Naive B cell (primary cell): ENCODE data around the gene FBXL5. TPM values are rescaled to one million over a fixed set of nuclear protein-coding genes. Genes with fewer than 3 reads are reported as not detected.
A peak's percentile ranks its signal among the peaks of the same experiment; 100 is the strongest.

Experiments used
- ATAC-seq, 2 donors: fragments of 150-1000 bp; cut with Tn5 transposase; 2 replicates each; pipeline ENCODE4 v1.10.0; 2021; ENCODE audit warnings: low read depth in 2 of 2, mild to moderate bottlenecking in 2 of 2, moderate library complexity in 2 of 2
- DNase-seq: peaks from one replicate; pipeline ENCODE4 v3.0.0; 2022
- H3K27ac Mint-ChIP-seq, 6 donors: one replicate each; pipeline ENCODE4 v1.8.0; 2020 to 2022; ENCODE audit warnings: mild to moderate bottlenecking in 6 of 6, mixed read lengths in 6 of 6, moderate library complexity in 5 of 6, inconsistent platforms in 2 of 6
- H3K27me3 Mint-ChIP-seq, 3 donors: one replicate each; pipeline ENCODE4 v1.8.0; 2021 to 2022; ENCODE audit warnings: mixed read lengths in 3 of 3, mild to moderate bottlenecking in 1 of 3
- H3K36me3 Mint-ChIP-seq, 2 donors: one replicate each; pipeline ENCODE4 v1.8.0; 2020 to 2022; ENCODE audit warnings: mixed read lengths in 2 of 2, inconsistent platforms in 1 of 2, mild to moderate bottlenecking in 1 of 2
- H3K4me1 Mint-ChIP-seq, 3 donors: one replicate each; pipeline ENCODE4 v1.8.0; 2020 to 2022; ENCODE audit warnings: mixed read lengths in 3 of 3, inconsistent platforms in 1 of 3, mild to moderate bottlenecking in 1 of 3, moderate library complexity in 1 of 3
- H3K4me3 Mint-ChIP-seq, 8 donors: one replicate each; pipeline ENCODE4 v1.8.0; 2020 to 2022; ENCODE audit warnings: mild to moderate bottlenecking in 8 of 8, mixed read lengths in 8 of 8, moderate library complexity in 8 of 8, inconsistent platforms in 2 of 8
- H3K9me3 Mint-ChIP-seq, 7 donors: one replicate each; pipeline ENCODE4 v1.8.0; 2020 to 2022; ENCODE audit warnings: mixed read lengths in 7 of 7, mild to moderate bottlenecking in 5 of 7, inconsistent platforms in 2 of 7, moderate library complexity in 1 of 7
- polyA plus RNA-seq, 6 donors: library from polyadenylated mRNA; unstranded; fragments of 300-500 nt; fragmentation: Illumina TruSeq; gene quantifications; one replicate each; pipeline ENCODE4 v1.2.3, GENCODE V29; 2021; ENCODE audit warnings: low read depth in 6 of 6

Gene FBXL5, protein sequence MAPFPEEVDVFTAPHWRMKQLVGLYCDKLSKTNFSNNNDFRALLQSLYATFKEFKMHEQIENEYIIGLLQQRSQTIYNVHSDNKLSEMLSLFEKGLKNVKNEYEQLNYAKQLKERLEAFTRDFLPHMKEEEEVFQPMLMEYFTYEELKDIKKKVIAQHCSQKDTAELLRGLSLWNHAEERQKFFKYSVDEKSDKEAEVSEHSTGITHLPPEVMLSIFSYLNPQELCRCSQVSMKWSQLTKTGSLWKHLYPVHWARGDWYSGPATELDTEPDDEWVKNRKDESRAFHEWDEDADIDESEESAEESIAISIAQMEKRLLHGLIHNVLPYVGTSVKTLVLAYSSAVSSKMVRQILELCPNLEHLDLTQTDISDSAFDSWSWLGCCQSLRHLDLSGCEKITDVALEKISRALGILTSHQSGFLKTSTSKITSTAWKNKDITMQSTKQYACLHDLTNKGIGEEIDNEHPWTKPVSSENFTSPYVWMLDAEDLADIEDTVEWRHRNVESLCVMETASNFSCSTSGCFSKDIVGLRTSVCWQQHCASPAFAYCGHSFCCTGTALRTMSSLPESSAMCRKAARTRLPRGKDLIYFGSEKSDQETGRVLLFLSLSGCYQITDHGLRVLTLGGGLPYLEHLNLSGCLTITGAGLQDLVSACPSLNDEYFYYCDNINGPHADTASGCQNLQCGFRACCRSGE
- polyA plus RNA-seq, result 100 to 1,000 TPM in 5 of 6 donors, 10 to 100 TPM in 1; 97.0 to 172 (median 108) TPM

GRCh38 chr4:15655223-15656037, at the start of gene FBXL5:
Gene FBXL5, minus strand, starts transcription at chr4:15655357. Its CDS starts 70 bp downstream, at chr4:15655287.
- ATAC-seq, result peak; percentile 81 to 83
- DNase-seq, result peak; percentile 88
- H3K9me3 Mint-ChIP-seq, result no peaks in the 10 kb centered on the region
- no peaks in the 10 kb centered on the region for H3K36me3 Mint-ChIP-seq
- H3K4me3 Mint-ChIP-seq, result peak within 1 kb of the TSS; percentile 96 to 99 (median 98)
- H3K27ac Mint-ChIP-seq, result peak within 1 kb of the TSS; percentile 91 to 99 (median 98)
- H3K27me3 Mint-ChIP-seq, result no peaks in the 10 kb centered on the region
- peaks cover 25 to 43% (median 34%) of the 10 kb centered on the region in 3 donors for H3K4me1 Mint-ChIP-seq

DNA sequence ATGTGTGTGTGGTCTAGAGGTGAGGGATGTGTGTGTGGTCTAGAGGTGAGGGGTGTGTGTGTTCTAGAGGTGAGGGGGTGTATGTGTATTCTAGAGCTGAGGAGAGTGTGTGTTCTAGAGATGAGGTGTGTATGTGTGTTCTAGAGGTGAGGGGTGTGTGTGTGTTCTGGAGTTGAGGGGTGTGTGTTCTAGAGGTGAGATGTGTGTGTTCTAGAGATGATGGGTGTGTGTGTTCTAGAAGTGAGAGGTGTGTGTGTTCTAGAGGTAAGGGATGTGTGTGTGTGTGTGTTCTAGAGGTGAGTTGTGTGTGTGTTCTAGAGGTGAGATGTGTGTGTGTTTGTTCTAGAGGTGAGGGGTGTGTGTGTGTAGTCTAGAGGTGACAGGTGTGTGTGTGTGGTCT, 49.0 kb upstream of the FBXL5 start:
- Mint-ChIP-seq H3K9me3 (peaks cover 0 to 9% (median 5%) of the 10 kb centered on the region in 7 donors), H3K4me3 (peak overlapping the region in 4 of 8 donors; percentile 77 to 92 (median 92)), H3K27me3 (peaks cover 4 to 20% (median 5%) of the 10 kb centered on the region in 3 donors), H3K36me3 (peaks cover 0 to 5% of the 10 kb centered on the region in 2 donors), H3K27ac (no peak overlapping the region), H3K4me1 (peaks cover 5 to 12% (median 11%) of the 10 kb centered on the region in 3 donors)
- no peak for DNase-seq
- ATAC-seq, result no peak

DNA sequence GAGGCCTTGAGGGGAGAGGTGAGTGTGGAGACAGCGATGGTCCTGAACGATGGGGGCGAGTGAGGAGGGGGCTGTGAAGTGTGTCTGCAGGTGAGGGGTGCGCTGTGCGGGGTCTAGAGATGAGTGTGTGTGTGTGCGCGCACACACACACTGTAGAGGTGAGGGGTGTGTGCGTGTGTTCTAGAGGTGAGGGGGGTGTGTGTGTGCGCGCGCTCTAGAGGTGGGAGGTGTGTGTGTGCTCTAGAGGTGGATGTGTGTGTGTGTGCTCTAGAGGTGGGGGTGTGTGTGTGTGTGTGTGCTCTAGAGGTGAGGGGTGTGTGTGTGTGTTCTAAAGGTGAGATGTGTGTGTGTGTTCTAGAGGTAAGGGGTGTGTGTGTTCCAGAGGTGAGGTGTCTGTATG, 48.3 kb upstream of the FBXL5 start:
- H3K27me3 Mint-ChIP-seq, result peaks cover 4 to 23% (median 5%) of the 10 kb centered on the region in 3 donors
- peaks cover 5 to 12% (median 11%) of the 10 kb centered on the region in 3 donors for H3K4me1 Mint-ChIP-seq
- H3K4me3 Mint-ChIP-seq, result peak overlapping the region; percentile 77 to 93 (median 89)
- H3K9me3 Mint-ChIP-seq, result peaks cover 0 to 14% (median 8%) of the 10 kb centered on the region in 7 donors
- DNase-seq (no peak), ATAC-seq (no peak)
- peaks cover 0 to 5% of the 10 kb centered on the region in 2 donors for H3K36me3 Mint-ChIP-seq
- H3K27ac Mint-ChIP-seq, result peak overlapping the region in 1 of 6 donors; percentile 46

GRCh38 chr4:15702941-15703403, 47.8 kb upstream of the FBXL5 start, which contains the start of gene BST1:
Gene BST1, plus strand, starts transcription at chr4:15703065. Its CDS starts 80 bp downstream, at chr4:15703145.
- ATAC-seq (peak; percentile 96 to 97), DNase-seq (peak; percentile 65)
- H3K9me3 Mint-ChIP-seq, result peaks cover 0 to 14% (median 8%) of the 10 kb centered on the region in 7 donors
- peak within 1 kb of the TSS in 4 of 6 donors; percentile 41 to 74 (median 60) for H3K27ac Mint-ChIP-seq
- H3K4me3 Mint-ChIP-seq, result peak within 1 kb of the TSS; percentile 83 to 93 (median 92)
- H3K27me3 Mint-ChIP-seq, result peaks cover 4 to 23% (median 5%) of the 10 kb centered on the region in 3 donors
- H3K36me3 Mint-ChIP-seq, result peaks cover 0 to 5% of the 10 kb centered on the region in 2 donors
- peaks cover 5 to 12% (median 11%) of the 10 kb centered on the region in 3 donors for H3K4me1 Mint-ChIP-seq

- no peak for DNase-seq
- H3K4me1 Mint-ChIP-seq, result peaks cover 0 to 4% (median 0%) of the 10 kb centered on the region in 3 donors
- no peak for ATAC-seq
- peaks cover 4 to 32% (median 11%) of the 10 kb centered on the region in 3 donors for H3K27me3 Mint-ChIP-seq
- peak overlapping the region in 1 of 6 donors; percentile 31 for H3K27ac Mint-ChIP-seq
- H3K36me3 Mint-ChIP-seq, result peaks cover 0 to 13% of the 10 kb centered on the region in 2 donors
- no peak overlapping the region for H3K4me3 Mint-ChIP-seq
- H3K9me3 Mint-ChIP-seq, result peaks cover 0 to 14% (median 8%) of the 10 kb centered on the region in 7 donors
Measured at GRCh38 chr4:15696866-15697265, 41.7 kb upstream of the FBXL5 start.

DNA sequence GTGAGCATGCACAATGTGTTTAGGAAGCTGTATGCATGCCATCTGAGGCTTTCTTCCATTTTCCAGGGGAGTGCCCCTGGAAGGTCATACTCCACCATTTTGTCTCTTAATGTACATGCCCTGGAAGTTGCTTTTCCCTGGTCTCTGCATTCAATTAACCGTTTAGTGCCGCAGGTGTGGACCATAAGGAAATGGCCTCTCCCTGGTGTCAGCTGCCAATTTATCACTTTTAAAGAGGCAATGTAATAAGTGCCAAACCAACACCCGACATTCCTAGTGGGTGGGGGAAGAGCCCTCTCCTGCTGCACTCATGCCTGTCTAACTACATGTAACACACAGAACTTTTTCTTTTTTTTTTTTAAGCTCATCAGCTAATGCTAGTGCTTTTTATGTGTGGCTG, 40.6 kb upstream of the FBXL5 start:
- Mint-ChIP-seq H3K9me3 (peaks cover 0 to 14% (median 8%) of the 10 kb centered on the region in 7 donors), H3K27me3 (peaks cover 4 to 27% (median 11%) of the 10 kb centered on the region in 3 donors), H3K4me1 (peaks cover 0 to 5% (median 0%) of the 10 kb centered on the region in 3 donors), H3K27ac (no peak overlapping the region), H3K36me3 (peaks cover 0 to 13% of the 10 kb centered on the region in 2 donors), H3K4me3 (no peak overlapping the region)
- DNase-seq (no peak), ATAC-seq (no peak)

DNA sequence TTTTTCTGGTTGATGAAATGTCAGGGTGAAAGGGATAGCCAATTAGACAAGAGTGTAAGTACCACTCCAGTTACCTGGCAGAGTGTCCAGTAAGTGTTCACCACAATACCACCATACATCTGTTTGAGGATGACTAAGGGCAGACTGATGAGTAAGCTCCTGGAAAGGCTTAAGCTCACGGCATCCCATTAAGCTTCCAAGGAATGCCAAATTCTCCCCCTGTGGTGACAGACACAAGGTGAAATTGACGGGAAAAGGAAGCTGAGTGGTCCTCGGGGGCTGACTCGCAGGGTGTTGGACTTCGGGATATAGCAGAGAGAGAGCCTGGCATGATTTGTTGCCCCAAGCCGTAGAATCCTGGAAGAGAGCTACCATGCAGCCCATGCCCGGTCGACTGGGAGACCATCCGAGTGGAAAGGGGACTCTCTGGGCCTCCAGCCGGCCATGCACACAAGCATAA, 40.1 kb upstream of the FBXL5 start:
- no peak for DNase-seq
- ATAC-seq, result no peak

GRCh38 chr4:15694431-15694830, 39.3 kb upstream of the FBXL5 start:
- ATAC-seq (no peak), DNase-seq (no peak)
- H3K36me3 Mint-ChIP-seq, result peaks cover 0 to 8% of the 10 kb centered on the region in 2 donors
- H3K27me3 Mint-ChIP-seq, result peaks cover 0 to 14% (median 6%) of the 10 kb centered on the region in 3 donors
- peaks cover 0 to 5% (median 0%) of the 10 kb centered on the region in 3 donors for H3K4me1 Mint-ChIP-seq
- H3K27ac Mint-ChIP-seq, result no peak overlapping the region
- H3K9me3 Mint-ChIP-seq, result peaks cover 0 to 8% (median 3%) of the 10 kb centered on the region in 7 donors
- no peak overlapping the region for H3K4me3 Mint-ChIP-seq

More for the DNA sequence above, 40.1 kb upstream of the FBXL5 start:
- H3K9me3 Mint-ChIP-seq, result peaks cover 0 to 14% (median 8%) of the 10 kb centered on the region in 7 donors
- H3K27me3 Mint-ChIP-seq, result peaks cover 4 to 23% (median 11%) of the 10 kb centered on the region in 3 donors
- no peak overlapping the region for H3K27ac Mint-ChIP-seq
- peaks cover 0 to 13% of the 10 kb centered on the region in 2 donors for H3K36me3 Mint-ChIP-seq
- H3K4me3 Mint-ChIP-seq, result no peak overlapping the region
- peaks cover 0 to 5% (median 0%) of the 10 kb centered on the region in 3 donors for H3K4me1 Mint-ChIP-seq

DNA sequence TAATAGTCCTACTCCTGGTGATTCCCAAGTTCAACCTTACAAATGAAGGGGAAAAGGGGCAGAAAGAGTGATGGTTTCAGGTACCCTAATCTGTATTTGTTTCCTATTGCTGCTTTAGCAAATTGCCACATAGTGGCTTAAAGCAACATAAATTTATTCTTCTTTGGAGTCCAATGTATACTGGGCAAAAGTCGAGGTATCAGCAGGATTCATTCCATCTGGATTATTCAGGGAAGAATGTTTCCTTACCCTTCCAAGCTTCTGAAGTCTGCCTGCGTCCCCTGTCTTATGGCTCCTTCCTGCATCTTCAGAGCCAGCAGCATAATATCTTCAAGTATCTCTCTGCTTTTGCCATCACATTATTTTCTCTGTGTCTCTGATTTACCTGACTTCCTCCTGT, 37.4 kb upstream of the FBXL5 start:
- peaks cover 0 to 9% (median 6%) of the 10 kb centered on the region in 3 donors for H3K27me3 Mint-ChIP-seq
- peaks cover 0 to 8% of the 10 kb centered on the region in 2 donors for H3K36me3 Mint-ChIP-seq
- DNase-seq, result no peak
- H3K9me3 Mint-ChIP-seq, result no peaks in the 10 kb centered on the region
- no peak overlapping the region for H3K27ac Mint-ChIP-seq
- peaks cover 0 to 5% (median 0%) of the 10 kb centered on the region in 3 donors for H3K4me1 Mint-ChIP-seq
- no peak for ATAC-seq
- H3K4me3 Mint-ChIP-seq, result no peak overlapping the region

DNA sequence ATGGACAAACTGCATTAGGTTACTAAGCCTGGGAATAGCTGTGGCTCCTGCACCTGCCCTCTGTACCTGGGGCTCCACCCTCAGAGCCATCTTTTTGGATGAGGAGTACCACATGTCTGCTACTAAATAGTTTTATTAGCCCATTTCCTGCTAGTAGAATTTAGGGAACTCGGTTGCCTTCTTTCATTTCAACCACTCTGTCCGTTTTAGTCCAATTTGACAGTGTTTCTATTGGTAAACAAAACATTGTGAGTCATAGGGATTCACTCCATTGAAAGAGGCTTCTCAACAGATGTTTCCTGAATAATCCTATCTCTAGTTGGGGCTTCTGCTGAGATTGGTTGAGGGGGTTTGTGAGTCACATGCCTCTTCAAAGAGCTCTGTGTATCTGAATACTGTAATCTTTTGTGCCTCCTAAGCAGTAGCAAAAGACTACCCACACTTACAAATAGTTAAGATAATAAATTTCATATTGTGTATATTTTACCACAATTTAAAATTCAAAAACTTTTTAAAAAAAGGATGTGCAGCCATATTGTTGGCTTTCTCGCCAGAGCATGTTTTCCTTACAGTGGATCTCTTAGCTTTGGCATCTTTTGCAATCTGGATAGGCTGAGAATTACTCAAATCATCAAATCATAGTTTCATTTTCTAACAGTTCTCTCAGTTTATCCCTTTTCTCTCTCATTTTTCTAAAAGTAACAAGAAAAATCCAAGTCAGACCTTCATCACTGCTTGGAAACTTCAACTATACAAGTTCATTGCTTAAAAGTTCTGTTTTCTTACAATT, 36.4 kb upstream of the FBXL5 start:
- DNase-seq (no peak), ATAC-seq (no peak)
- H3K27me3 Mint-ChIP-seq, result no peaks in the 10 kb centered on the region
- H3K36me3 Mint-ChIP-seq, result peaks cover 0 to 6% of the 10 kb centered on the region in 2 donors
- H3K4me1 Mint-ChIP-seq, result peaks cover 0 to 6% (median 0%) of the 10 kb centered on the region in 3 donors
- no peak overlapping the region for H3K27ac Mint-ChIP-seq
- H3K9me3 Mint-ChIP-seq, result no peaks in the 10 kb centered on the region
- H3K4me3 Mint-ChIP-seq, result no peak overlapping the region

DNA sequence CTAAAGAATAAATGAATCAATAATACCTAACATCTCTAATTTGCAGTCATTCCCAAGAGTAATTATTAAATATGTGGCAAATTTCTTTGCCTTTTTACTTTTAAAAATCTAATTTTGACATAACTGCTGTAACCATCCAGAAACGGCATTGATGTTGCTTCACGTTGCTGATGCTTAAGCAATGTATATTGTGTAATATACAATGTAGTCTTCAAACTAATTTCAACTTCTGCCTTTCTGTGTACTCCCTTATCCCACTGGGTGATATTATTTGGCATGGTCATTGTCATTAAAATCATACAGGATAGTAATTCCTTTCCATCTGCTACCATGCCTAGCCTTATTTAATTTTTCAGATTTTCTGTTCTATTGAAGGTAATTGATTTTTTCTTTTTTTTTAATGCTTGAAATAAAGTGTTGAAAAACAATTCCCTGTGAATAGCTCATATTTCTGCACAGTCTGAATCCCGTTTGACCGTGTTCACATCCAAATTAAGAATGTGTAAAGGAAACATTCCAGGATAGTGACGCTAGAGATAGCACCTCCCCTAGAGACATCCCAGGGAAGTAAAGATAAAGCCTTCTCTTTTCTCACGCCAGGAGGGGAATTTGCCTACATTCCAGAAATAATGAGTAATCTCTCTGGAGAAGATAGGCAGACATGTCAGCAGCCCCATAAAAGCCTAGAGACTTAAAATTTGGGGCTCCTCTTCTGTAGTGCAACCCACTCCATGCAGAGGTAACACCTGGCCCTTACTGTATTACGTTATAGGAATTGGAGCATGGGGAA, 35.1 kb upstream of the FBXL5 start:
- no peaks in the 10 kb centered on the region for H3K27me3 Mint-ChIP-seq
- ATAC-seq (no peak), DNase-seq (no peak)
- no peak overlapping the region for H3K4me3 Mint-ChIP-seq
- H3K9me3 Mint-ChIP-seq, result no peaks in the 10 kb centered on the region
- H3K27ac Mint-ChIP-seq, result no peak overlapping the region
- peaks cover 0 to 9% of the 10 kb centered on the region in 2 donors for H3K36me3 Mint-ChIP-seq
- peaks cover 2 to 14% (median 3%) of the 10 kb centered on the region in 3 donors for H3K4me1 Mint-ChIP-seq
